ENCODE measurements around the gene LRRC2.

LRRC2 gene

DNA sequence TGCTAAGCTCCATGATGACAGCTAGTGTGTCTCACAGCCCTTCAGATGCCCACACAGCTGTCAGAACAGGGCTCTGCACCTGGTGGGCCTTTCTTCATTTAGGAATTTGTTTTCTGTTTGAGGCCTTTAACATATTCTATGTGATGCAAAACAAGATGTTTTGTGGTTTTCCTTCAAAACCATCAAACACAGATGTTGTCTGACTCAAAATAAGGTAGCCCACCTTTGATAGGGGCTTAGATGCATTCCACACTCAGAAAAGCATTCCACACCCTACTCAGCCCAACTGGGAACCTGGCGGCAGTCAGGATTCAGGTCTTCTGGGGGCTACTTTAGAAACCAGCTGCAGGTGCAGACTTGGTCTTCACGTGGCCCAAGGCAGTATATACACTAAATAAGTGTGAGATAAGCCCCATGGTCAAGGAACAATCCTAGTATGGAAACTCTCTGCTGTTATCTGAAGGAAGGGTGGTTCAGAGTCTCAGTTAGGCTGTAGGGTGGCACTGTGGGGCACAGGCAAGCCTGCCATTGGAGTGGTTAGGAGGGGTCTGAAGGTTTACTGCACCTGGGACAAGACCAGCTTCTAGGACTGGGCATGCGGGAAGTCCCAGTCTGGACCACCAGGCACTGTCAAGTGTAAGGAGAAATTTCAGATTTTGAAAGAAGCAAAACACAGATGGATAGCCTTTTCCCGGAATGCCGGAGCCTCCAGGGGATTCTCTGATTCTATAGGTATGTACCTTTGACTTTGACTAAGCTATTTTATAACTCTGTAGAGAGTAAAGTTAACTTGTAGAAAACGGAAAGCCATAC lies 20.1 kb downstream of the LRRC2 start:
- Histone ChIP-seq H3K9me2 (replicated peaks; ENCODE audit: low read depth, low read length) (no peaks in the 10 kb centered on the region), H3K27me3 (ENCODE audit: insufficient read depth, low read length, poor library complexity, severe bottlenecking) (no peaks in the 10 kb centered on the region), H3K4me1 (ENCODE audit: insufficient read depth, low read length, poor library complexity, severe bottlenecking) (peaks cover 47% of the 10 kb centered on the region), H3K4me3 (ENCODE audit: low read length, poor library complexity, severe bottlenecking) (no peak overlapping the region), H2AFZ (ENCODE audit: low read length) (no peak overlapping the region), H3F3A (ENCODE audit: low read depth) (no peaks in the 10 kb centered on the region), H3K36me3 (ENCODE audit: insufficient read depth, low read length) (no peaks in the 10 kb centered on the region), H3K4me2 (ENCODE audit: low read depth, low read length, poor library complexity, severe bottlenecking) (no peak overlapping the region), H4K20me1 (ENCODE audit: insufficient read depth, low read length, poor library complexity, severe bottlenecking) (no peaks in the 10 kb centered on the region), H3K9me3 (ENCODE audit: insufficient read depth, low read depth, low read length) (no peaks in the 10 kb centered on the region), H3K79me2 (ENCODE audit: insufficient read depth, low read length) (no peaks in the 10 kb centered on the region), H3K9ac (ENCODE audit: low read depth, low read length, poor library complexity, severe bottlenecking) (no peak overlapping the region)
- TF ChIP-seq EZH2phosphoT487 (IDR thresholded peaks at IDR 0.05; ENCODE audit: borderline replicate concordance) = no peak
- TF ChIP-seq, protein P1, sequence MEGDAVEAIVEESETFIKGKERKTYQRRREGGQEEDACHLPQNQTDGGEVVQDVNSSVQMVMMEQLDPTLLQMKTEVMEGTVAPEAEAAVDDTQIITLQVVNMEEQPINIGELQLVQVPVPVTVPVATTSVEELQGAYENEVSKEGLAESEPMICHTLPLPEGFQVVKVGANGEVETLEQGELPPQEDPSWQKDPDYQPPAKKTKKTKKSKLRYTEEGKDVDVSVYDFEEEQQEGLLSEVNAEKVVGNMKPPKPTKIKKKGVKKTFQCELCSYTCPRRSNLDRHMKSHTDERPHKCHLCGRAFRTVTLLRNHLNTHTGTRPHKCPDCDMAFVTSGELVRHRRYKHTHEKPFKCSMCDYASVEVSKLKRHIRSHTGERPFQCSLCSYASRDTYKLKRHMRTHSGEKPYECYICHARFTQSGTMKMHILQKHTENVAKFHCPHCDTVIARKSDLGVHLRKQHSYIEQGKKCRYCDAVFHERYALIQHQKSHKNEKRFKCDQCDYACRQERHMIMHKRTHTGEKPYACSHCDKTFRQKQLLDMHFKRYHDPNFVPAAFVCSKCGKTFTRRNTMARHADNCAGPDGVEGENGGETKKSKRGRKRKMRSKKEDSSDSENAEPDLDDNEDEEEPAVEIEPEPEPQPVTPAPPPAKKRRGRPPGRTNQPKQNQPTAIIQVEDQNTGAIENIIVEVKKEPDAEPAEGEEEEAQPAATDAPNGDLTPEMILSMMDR (conservative IDR thresholded peaks at IDR 0.05; ENCODE audit: low read length) = no peak

DNA sequence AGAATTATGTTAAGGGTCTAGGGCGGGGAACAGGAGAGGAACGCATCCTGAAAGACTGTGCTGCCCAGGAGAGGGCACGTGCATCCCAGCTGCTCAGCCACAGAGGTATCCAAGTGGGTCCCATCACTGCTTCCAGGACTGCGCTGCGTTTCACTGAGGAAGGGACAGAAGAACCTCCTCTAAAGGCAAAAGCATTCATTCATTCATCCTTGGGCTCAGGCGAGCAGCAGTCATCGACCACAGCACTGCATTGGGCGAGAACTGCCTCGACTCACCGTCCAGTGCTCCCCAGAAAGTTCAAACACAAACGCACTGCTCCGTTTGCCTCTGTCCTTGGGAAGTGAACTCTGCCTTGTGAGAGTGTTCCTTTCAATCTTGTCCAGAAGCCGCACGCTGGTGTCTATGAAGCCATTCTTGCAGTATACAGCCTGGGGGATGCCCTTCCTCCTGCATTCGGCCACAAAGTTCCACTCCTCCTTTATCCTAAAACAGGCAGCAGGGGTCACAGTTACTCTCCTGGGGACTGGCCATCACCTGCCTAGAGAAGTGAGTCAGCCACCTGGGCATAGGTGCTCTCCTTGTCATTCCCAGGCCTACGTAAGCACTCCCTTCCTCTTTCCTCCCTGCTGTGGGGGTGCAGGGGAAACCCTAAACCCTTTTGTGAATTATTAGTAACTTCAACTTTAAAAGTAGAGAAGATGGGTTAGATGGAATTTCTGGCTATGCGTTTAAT lies 21.2 kb downstream of the LRRC2 start:
- Histone ChIP-seq H3K9ac (ENCODE audit: low read depth, low read length, poor library complexity, severe bottlenecking) (no peak overlapping the region), H3F3A (ENCODE audit: low read depth) (no peaks in the 10 kb centered on the region; the same call in 1 of the 2 replicates), H2AFZ (ENCODE audit: low read length) (no peak overlapping the region), H4K20me1 (ENCODE audit: insufficient read depth, low read length, poor library complexity, severe bottlenecking) (no peaks in the 10 kb centered on the region), H3K79me2 (ENCODE audit: insufficient read depth, low read length) (no peaks in the 10 kb centered on the region), H3K4me1 (ENCODE audit: insufficient read depth, low read length, poor library complexity, severe bottlenecking) (peaks cover 54% of the 10 kb centered on the region), H3K4me2 (ENCODE audit: low read depth, low read length, poor library complexity, severe bottlenecking) (no peak overlapping the region), H3K9me2 (replicated peaks; ENCODE audit: low read depth, low read length) (no peaks in the 10 kb centered on the region), H3K36me3 (ENCODE audit: insufficient read depth, low read length) (no peaks in the 10 kb centered on the region), H3K4me3 (ENCODE audit: low read length, poor library complexity, severe bottlenecking) (no peak overlapping the region), H3K27me3 (ENCODE audit: insufficient read depth, low read length, poor library complexity, severe bottlenecking) (no peaks in the 10 kb centered on the region), H3K9me3 (ENCODE audit: insufficient read depth, low read depth, low read length) (no peaks in the 10 kb centered on the region)
- TF ChIP-seq, protein P1 (conservative IDR thresholded peaks at IDR 0.05; ENCODE audit: low read length) = no peak
- TF ChIP-seq EZH2phosphoT487 (IDR thresholded peaks at IDR 0.05; ENCODE audit: borderline replicate concordance) = no peak

DNA sequence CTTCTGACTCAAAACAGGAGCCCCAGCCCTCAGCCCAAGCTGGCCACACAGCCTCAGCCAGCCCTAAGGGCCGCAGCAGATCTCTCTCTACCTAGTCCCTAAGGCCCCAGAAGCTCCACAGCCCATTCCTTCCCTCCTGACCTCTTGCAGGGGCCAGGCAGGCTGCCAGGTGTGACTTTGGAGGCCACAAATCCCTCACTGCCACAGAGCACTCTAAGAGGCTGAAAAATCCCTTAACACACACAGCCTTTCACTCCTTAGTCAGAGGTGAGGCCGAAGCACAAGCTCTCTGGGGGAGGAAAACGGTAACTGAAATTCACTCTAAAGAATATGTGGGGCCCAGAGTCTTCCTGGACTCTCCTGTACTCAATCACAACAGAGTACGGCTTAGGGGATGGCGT lies 23.3 kb downstream of the LRRC2 start:
- Histone ChIP-seq H3K4me3 (ENCODE audit: low read length, poor library complexity, severe bottlenecking) (no peak overlapping the region), H3K79me2 (ENCODE audit: insufficient read depth, low read length) (no peaks in the 10 kb centered on the region), H3K4me2 (ENCODE audit: low read depth, low read length, poor library complexity, severe bottlenecking) (no peak overlapping the region), H3K9me2 (replicated peaks; ENCODE audit: low read depth, low read length) (no peaks in the 10 kb centered on the region), H4K20me1 (ENCODE audit: insufficient read depth, low read length, poor library complexity, severe bottlenecking) (no peaks in the 10 kb centered on the region), H3K9ac (ENCODE audit: low read depth, low read length, poor library complexity, severe bottlenecking) (peak overlapping the region; percentile 35), H3K4me1 (ENCODE audit: insufficient read depth, low read length, poor library complexity, severe bottlenecking) (peaks cover 58% of the 10 kb centered on the region), H3F3A (ENCODE audit: low read depth) (peaks cover 15% of the 10 kb centered on the region), H2AFZ (ENCODE audit: low read length) (peak overlapping the region; percentile 65), H3K9me3 (ENCODE audit: insufficient read depth, low read depth, low read length) (no peaks in the 10 kb centered on the region), H3K36me3 (ENCODE audit: insufficient read depth, low read length) (no peaks in the 10 kb centered on the region), H3K27me3 (ENCODE audit: insufficient read depth, low read length, poor library complexity, severe bottlenecking) (no peaks in the 10 kb centered on the region)
- TF ChIP-seq EZH2phosphoT487 (IDR thresholded peaks at IDR 0.05; ENCODE audit: borderline replicate concordance) = no peak
